Type B pancreatic cell (in vitro differentiated cells): ENCODE data around the gene F2. TPM values are rescaled to one million over a fixed set of nuclear protein-coding genes. Genes with fewer than 3 reads are reported as not detected.
A peak's percentile ranks its signal among the peaks of the same experiment; 100 is the strongest.

Experiments used
- DNase-seq: peaks from one replicate; pipeline ENCODE4 v3.0.0; 2021; ENCODE audit warnings: mixed read lengths; ENCODE audit not compliant: unreplicated experiment; ENCODE audit errors: extremely low spot score
- H3K27ac Mint-ChIP-seq: 2 replicates; pipeline ENCODE4 v1.8.0; 2021; ENCODE audit warnings: mild to moderate bottlenecking, mixed read lengths
- H3K27me3 Mint-ChIP-seq: 2 replicates; pipeline ENCODE4 v1.8.0; 2021; ENCODE audit warnings: mixed read lengths
- H3K36me3 Mint-ChIP-seq: 2 replicates; pipeline ENCODE4 v1.8.0; 2021; ENCODE audit warnings: mixed read lengths
- H3K4me1 Mint-ChIP-seq: one replicate; pipeline ENCODE4 v1.8.0; 2021; ENCODE audit warnings: mixed read lengths; ENCODE audit not compliant: unreplicated experiment
- H3K4me3 Mint-ChIP-seq: 2 replicates; pipeline ENCODE4 v1.8.0; 2021; ENCODE audit warnings: mild to moderate bottlenecking, mixed read lengths
- H3K9me3 Mint-ChIP-seq: 2 replicates; pipeline ENCODE4 v1.8.0; 2021; ENCODE audit warnings: mixed read lengths
- CTCF ChIP-seq: fragments of 200-600 bp; sonication (generic); conservative IDR thresholded peaks from 2 replicates; pipeline ENCODE4 v1.5.0; 2021; ENCODE audit warnings: antibody characterized with exemption, mild to moderate bottlenecking
- total RNA-seq: library from RNA; stranded (reverse); gene quantifications from 2 replicates; pipeline ENCODE4 v1.2.1, GENCODE V29; 2021; ENCODE audit warnings: low replicate concordance

The F2 gene
- total RNA-seq, 1 donor from 2014 or later = 9.5 TPM

- no peak overlapping the region for H3K4me3 Mint-ChIP-seq
- H3K27me3 Mint-ChIP-seq = no peaks in the 10 kb centered on the region
- no peaks in the 10 kb centered on the region for H3K36me3 Mint-ChIP-seq
- peaks cover 29% of the 10 kb centered on the region for H3K4me1 Mint-ChIP-seq
- no peak overlapping the region for H3K27ac Mint-ChIP-seq
- DNase-seq = no peak
- no peak for TF ChIP-seq CTCF
- H3K9me3 Mint-ChIP-seq = no peaks in the 10 kb centered on the region
These were observed 22.8 kb upstream of the F2 start for GRCh38 chr11:46696212-46696558.

- no peaks in the 10 kb centered on the region for H3K9me3 Mint-ChIP-seq
- no peak for TF ChIP-seq CTCF
- H3K4me3 Mint-ChIP-seq = peak overlapping the region; percentile 68
- peak overlapping the region; percentile 73 for H3K27ac Mint-ChIP-seq
- H3K4me1 Mint-ChIP-seq = peaks cover 33% of the 10 kb centered on the region
- H3K36me3 Mint-ChIP-seq = peaks cover under 1% of the 10 kb centered on the region
- no peak for DNase-seq
- H3K27me3 Mint-ChIP-seq = no peaks in the 10 kb centered on the region
These were observed 21.7 kb upstream of the F2 start for GRCh38 chr11:46697303-46697702.

- H3K4me3 Mint-ChIP-seq = peak overlapping the region; percentile 68
- H3K9me3 Mint-ChIP-seq = no peaks in the 10 kb centered on the region
- peak overlapping the region; percentile 73 for H3K27ac Mint-ChIP-seq
These were observed 21.3 kb upstream of the F2 start for GRCh38 chr11:46697723-46698122.

GRCh38 chr11:46698597-46698996 is 20.4 kb upstream of the F2 start:
- H3K27ac Mint-ChIP-seq = peak overlapping the region; percentile 85
- H3K27me3 Mint-ChIP-seq = no peaks in the 10 kb centered on the region
- H3K4me3 Mint-ChIP-seq = peak overlapping the region; percentile 62

More at GRCh38 chr11:46697723-46698122, 21.3 kb upstream of the F2 start:
- DNase-seq = no peak
- peaks cover 33% of the 10 kb centered on the region for H3K4me1 Mint-ChIP-seq
- no peak for TF ChIP-seq CTCF
- no peaks in the 10 kb centered on the region for H3K27me3 Mint-ChIP-seq
- H3K36me3 Mint-ChIP-seq = peaks cover 5% of the 10 kb centered on the region

GRCh38 chr11:46700241-46701077 is 18.6 kb upstream of the F2 start, which contains the start of the genes ARHGAP1 and ZNF408:
Gene ARHGAP1 (minus strand): TSS chr11:46700619. CDS start chr11:46696107, 4,512 bp downstream.
Gene ZNF408 (plus strand): TSS chr11:46701031. CDS start chr11:46701048, 17 bp downstream.
- H3K4me3 Mint-ChIP-seq = peak within 1 kb of the TSS; percentile 100
- H3K9me3 Mint-ChIP-seq = no peaks in the 10 kb centered on the region
- H3K4me1 Mint-ChIP-seq = peaks cover 26% of the 10 kb centered on the region
- H3K27me3 Mint-ChIP-seq = no peaks in the 10 kb centered on the region
- peaks cover 5% of the 10 kb centered on the region for H3K36me3 Mint-ChIP-seq
- H3K27ac Mint-ChIP-seq = peak within 1 kb of the TSS; percentile 99
- TF ChIP-seq CTCF = no peak
- DNase-seq = peak; percentile 96

More at GRCh38 chr11:46698597-46698996, 20.4 kb upstream of the F2 start:
- Mint-ChIP-seq H3K36me3 (peaks cover 5% of the 10 kb centered on the region), H3K9me3 (no peaks in the 10 kb centered on the region), H3K4me1 (peaks cover 33% of the 10 kb centered on the region)
- no peak for TF ChIP-seq CTCF
- no peak for DNase-seq
